ENCODE data around the gene THBS2.

The THBS2 gene

DNA sequence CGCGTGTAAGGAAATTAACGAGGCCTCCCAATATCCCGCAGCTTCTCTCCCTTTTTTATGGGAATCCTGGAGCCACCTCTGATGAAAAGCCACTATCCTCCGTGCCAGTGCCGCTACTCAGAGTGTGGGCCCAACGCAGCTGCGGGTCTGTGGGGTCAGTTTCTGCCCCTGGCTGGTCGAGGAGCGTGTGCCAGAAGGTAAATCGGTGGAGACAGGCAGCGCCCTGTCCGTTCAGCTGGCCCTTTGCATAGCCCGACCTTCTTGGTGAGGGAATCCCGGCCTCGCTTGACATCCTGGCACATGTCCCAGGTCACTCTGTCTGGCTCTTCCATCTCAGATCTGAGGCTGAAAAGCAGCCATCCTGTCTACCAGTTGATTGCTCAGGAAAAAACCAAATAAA, 4.6 kb downstream of the THBS2 start:
- no peak for DNase-seq (ENCODE audit: low read depth in 3 of 3)

DNA sequence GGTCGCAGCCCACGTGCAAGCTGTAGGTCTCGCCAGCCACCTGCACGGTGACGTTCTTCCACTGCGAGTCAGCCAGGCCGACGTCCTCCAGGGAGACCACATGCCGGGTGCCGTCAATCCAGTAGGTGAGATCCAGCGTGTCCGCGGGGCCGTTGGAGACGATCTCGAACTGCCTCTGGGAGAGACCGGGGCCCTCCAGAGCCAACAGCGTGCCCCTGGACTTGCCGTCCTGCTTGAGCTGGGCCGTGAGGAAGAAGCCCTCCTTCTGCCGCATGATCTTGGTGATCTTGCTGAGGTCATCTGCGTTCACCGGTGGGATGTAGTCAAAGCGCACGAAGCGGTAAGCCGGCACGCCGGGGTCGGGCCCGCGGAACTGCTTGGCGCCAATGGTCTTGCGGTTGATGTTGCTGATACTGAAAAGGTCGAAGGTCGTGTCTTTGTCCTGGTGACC, 5.1 kb downstream of the THBS2 start:
- DNase-seq (ENCODE audit: low read depth in 3 of 3), result no peak

DNA sequence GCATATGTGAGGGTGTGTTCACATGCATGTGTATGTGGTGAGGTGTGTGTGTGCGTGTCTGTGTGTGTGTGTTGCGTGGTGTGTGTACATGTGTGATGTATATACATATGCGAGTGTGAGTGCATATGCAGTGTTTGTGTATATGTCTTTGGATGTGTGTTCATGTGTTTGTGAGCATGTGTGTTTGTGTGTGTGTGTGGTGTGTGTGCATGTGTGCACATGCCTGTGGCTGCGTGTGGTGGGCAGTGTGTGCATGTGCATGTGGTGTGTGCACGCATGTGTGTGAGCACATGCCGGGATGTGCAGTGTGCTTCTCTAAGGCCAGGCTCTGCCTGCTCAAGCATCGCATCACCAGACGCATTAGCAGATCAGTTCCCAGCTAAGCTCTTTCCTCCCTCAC, 5.7 kb downstream of the THBS2 start:
- no peak for DNase-seq (ENCODE audit: low read depth in 3 of 3)

DNA sequence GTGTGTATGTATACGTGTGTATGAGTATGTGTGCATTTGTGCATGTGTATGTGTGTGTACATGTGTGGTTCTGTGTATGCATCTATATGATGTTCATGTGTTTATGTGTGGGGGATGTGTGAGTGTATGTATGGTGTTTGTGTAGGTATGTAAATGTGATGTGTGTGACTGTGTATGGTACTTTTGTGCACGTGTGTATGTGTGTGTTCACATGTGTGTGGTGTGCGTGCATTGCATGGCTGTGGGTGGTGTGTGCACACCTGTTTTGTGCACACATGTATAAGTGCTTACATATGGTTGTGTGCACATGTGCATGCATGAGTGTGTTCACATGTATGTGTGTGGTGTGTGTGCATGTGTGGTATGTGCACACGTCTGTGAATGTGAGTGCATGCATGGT, 6.2 kb downstream of the THBS2 start:
- DNase-seq (ENCODE audit: low read depth in 3 of 3), result no peak

DNA sequence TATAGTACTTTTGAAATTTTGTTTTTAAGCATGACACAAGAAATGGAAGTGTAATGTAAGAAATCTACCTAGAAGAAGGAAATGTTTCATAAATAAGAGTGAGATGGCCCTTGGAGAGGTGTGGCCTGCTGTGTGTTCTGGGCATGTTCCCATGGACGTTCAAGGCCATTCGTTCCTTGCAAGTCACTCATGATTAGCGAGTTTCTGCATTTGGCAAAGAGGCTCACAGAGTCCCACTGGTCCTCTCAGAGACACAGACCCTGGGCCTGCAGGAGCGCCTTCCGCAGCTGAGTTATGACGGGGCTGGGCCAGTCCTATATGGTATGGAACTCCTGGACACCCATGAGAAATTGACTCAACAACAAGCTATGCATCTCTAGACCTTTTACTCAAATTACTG, 7.2 kb downstream of the THBS2 start:
- DNase-seq (ENCODE audit: low read depth in 3 of 3), result no peak

DNA sequence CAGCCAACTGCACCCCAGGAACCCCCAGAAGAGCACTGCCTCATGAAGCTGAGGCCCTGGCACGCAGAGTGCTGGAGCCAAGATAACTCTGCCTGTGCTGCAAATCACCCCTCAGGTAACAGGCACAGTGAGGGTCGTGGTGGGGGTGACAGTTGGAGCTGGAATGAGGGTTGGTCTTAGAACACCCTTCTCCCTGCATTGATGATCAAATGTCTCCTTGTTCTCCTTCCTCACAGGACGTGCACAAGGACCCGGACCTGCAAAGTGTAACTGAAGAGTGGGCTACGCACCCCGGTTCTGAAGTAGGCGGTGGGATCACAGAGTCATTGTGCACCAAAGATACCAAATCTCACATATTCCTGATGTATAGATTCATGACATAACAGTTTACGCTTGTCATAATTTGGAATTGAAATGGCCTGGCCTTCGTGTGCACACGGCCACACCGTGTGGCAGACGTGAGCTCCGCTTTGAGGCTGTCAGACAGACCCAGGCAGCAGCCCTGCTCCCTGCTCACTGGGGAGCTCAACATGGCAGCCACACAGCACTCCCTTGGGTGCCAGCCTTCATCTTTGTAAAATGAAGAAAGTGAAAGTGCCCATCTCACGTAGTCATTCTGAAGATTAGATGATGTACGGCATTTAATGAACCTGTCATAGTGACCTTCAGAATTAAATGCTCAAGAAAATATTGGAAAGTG, 8.8 kb downstream of the THBS2 start:
- DNase-seq (ENCODE audit: low read depth in 3 of 3), result no peak

DNA sequence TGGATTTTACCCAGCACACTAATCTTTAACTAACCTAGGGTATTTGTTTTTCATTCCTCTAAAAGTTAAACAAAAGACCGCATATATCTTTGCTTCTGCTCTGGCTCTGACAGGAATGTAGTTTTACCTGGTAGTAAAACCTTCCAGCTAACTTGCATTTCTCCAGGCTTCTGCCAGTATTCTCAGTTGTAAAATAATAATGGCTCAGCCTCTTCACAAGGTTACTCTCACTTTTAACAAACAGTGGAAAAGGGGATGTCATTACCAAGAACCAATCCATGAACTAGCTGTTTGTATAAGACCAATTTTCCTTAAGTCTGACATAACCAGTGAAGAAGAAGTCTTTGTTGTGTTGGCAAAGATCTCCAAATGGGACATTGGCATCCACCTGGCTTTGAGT, 10.0 kb downstream of the THBS2 start:
- DNase-seq (ENCODE audit: low read depth in 3 of 3), result no peak

DNA sequence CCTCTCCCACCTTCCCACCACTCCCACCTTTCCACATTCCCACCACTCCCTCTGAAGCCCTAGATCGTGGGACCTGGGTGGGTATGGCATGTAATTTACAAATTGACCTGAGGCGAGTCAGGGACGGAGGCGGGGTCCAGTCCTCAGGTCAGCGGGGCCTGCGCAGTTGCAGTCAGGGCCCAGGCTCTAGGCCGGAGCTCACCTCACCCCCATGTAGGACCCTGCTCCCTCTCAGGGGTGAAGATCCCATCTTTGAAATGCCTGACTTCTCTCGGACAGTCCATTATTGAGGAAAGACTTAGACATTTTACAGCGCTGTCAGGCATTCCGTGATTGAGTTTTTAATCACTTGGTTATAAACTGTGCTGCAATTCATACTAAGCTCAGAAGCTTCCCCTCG, 10.5 kb downstream of the THBS2 start:
- no peak for DNase-seq (ENCODE audit: low read depth in 3 of 3)

DNA sequence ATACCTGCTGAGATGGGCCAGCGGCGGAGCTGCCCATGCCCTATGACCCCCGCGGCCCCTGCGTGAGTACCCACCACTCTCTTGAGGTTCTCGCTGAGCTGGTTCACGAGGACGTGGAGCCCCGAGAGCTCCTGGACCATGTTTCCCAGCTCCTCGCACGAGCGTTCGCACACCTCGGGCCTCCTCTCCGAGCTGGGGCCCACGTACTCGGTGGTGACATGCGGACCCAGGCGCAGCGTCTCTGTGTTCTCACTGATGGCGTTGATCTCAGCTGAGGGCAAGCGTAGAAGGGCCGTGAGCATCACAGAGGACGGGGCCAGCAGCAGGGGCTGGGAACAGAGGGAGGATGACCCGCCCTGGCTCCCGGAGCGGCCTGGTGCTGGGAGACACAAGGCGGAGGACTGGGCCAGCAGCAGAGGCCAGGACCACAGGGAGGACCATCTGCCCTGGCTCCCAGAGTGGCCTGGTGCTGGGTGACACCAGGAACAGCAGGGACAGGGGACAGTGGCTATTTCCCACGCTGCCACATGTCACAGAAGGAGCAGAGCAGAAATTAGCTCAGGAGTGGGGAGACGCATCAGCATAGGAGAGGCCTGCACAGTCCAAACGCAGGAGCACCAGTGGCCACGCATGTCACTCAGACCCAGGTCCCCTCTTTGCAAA, 11.8 kb downstream of the THBS2 start:
- DNase-seq (ENCODE audit: low read depth in 3 of 3), result no peak

DNA sequence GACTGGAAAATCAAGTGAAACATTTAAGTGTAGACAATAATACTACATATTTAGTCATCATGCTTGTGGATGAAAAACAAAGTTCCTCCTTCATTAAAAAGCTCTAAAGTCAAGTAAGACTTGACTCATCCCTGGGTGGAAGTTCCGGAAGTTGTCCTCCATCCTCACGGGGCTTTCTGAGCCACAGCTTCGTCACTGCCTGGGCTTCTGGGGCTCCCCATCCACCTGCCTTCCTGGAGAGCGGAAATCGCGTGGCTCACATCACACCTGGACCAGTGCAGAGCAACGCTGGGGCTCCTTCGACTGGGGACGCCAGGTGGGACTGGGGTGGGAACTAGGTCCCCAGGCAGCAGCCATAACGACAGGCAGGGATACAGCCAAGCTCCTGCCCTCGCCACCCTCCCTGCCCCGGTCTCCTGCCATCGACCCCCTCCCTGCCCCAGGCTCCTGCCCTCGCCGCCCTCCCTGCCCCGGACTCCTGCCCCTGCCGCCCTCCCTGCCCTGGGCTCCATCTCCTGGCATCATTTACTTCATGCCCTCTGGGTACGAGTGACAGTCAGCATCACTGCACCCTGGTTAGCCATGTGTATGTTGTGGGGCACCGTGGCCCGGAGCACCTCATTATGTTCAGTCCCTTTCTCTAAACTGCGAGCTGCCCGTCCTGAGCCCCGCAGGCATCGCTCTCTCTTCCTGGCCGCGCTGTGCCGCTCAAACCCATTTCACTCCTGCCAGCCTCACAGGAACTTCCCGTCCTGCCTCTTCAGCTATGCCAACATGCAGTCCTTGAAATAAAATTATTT, 12.9 kb downstream of the THBS2 start:
- no peak for DNase-seq (ENCODE audit: low read depth in 3 of 3)

DNA sequence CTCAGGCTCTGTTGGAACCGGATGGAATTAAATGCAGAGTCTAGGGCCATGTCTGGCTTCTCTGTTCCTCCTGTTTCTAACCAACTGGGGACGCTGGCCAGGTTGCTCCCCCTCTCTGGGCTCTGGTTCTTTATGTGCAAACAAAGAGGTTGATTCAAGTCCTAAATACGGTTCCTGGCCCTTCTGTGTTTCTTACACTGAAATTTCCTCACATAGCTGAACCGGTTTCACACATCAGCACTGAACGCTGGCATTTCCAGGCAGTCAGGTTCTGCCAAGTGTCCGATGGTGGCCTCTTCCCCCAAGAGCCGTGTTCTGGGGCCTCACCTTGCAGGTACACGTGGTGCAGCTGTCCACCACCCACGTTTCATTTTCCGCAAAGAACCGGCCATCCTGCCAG, 13.5 kb downstream of the THBS2 start:
- DNase-seq (ENCODE audit: low read depth in 3 of 3), result no peak

DNA sequence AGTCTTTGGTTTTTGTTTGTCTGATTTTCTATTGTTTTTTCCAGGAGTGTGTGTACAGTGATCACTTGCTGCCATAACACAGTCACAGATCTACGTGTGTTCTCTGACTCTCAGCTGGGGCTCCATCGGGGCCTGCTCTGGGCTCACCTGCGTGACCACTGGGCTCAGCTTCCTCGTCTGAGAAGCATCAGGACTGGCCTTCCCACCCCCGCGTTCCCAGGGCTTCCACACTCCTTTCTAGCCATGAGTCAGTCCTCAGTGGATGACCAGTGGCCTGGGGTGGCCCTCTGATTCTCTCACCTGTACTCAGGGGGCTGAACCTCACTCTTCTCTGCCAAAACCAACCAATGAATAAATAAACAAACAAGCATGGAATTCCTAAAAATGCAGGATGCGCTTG, 14.5 kb downstream of the THBS2 start:
- no peak for DNase-seq (ENCODE audit: low read depth in 3 of 3)

DNA sequence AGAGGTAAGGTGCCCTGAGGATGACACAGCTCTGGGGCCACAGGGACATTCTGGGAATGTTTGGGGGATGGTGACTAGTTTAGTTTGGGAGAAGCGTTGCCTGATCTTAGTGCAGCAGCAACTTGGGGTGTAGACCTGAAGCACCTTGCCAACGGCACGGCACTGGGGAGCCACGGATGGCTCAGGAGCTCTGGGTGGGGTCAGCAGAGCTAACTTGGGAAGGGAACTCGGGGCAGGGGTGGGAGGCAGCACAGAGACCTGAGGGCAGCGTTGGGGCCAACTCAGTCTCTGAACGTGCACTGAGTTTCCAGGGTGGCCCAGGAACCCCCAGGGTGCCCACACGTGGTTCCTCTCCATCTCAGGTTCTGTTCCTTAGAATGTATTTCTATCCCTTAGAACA, 14.9 kb downstream of the THBS2 start:
- DNase-seq (ENCODE audit: low read depth in 3 of 3), result no peak

DNA sequence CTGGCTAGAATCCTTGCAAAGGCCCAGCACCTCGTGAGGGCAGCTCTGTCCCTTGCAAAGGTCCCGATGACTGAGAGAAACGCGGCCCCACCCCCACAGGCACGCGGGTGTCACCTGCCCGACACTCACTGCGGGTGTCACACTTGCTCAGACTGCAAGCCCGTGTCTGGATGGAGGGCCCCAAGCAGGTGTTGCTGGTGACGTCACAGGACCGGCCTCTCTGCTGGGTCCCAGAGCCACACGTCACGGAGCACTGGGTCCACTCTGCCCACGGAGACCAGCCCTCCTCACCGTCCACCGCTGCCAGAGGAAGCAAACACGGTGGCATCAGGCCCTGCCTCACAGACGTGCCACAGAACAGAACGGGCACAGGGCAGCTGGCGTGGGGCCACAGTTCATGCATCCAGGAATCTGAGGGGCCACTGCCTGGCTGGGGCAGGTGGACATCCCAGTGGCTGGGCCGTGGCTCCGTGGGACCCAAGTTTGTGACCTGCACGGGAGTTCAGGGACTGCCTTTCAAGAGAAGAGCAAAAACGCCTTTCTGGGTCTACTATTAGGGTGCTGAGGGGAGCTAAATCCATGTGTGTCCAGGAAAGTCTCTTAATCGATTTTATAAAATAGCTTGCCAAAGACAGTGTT, 16.0 kb downstream of the THBS2 start:
- no peak for DNase-seq (ENCODE audit: low read depth in 3 of 3)

DNA sequence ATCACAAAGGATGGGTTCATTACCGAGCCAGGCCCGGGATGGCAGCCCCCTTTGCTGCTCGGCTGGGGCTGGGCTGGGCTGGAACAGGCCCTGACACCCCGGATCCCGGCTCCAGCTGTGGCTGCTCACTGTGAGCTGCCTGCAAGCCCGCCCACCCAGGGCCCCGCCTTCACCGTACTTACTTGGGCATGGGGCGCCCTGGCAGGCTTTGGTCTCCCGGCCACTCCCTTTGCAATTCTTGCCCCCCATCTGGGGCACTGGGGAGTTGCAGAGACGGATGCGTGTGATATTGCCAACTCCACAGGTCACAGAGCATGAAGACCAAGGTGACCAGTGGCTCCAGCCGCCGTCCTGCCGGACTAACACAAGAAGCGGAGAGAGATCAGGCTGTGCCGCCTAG, 16.7 kb downstream of the THBS2 start:
- no peak for DNase-seq (ENCODE audit: low read depth in 3 of 3)

DNA sequence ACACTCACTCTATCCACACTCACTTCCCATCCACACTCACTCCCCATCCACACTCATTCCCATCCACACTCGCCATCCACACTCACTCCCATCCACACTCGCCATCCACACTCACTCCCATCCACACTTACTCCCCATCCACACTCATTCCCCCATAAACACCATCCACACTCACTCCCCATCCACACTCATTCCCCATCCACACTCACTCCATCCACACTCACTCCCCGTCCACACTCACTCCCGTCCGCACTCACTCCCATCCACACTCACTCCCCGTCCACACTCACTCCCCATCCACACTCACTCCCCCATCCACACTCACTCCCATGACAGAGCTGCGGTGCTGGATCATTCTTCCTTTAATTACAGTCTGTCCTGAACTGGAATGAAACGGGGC, 17.1 kb downstream of the THBS2 start:
- no peak for DNase-seq (ENCODE audit: low read depth in 3 of 3)

DNA sequence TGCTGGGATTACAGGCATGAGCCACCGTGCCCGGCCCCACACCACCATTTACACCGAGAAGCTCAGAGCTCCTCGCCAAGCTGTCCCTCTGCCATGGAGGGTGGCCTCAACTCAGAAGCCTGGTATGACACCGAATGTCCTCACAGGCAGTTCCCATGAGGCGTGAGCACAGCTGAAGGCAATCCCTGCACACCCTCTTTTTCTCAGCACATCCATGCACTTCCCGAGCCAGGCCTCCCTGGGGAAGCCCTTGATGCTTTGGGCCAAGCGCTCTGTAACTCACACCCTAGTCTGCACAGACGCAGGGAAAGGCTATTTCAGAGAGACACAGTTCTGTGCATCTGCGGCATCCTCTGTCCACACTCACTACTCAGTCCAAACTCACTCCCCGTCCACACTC, 18.4 kb downstream of the THBS2 start:
- no peak for DNase-seq (ENCODE audit: low read depth in 3 of 3)

DNA sequence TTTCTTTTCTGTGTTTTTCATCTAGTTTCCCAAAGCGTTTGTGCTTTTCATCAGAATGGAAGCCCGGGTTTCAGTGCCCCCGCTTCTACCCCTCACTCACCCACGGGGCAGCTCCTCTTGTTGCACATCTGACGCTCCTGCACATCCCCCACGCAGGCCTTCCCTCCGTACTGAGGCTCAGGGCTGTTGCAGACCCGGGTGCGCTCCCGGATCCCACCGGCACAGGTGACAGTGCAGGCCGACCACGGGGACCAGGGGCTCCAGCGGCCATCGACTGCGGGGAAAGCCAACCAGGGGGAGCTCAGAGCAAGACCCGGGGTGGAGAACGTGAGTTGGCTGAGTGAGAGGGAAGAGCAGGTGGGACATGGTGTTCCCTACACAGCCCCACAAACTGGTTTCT, 19.0 kb downstream of the THBS2 start:
- no peak for DNase-seq (ENCODE audit: low read depth in 3 of 3)

DNA sequence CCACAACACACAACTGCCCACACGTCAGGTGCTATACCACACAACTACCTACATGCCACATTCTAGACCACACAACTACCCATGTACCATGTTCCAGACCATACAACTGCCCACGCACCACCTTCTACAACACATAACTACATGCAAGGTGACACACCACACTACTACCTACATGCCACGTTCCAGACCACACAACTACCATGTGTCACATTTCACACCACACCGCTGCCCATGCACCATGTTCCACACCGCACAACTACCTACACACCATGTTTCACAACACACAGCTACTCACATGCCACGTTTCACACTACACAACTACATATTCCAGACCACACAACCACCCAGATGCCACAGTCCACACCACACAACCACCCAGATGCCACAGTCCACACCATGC, 19.8 kb downstream of the THBS2 start:
- no peak for DNase-seq (ENCODE audit: low read depth in 3 of 3)

DNA sequence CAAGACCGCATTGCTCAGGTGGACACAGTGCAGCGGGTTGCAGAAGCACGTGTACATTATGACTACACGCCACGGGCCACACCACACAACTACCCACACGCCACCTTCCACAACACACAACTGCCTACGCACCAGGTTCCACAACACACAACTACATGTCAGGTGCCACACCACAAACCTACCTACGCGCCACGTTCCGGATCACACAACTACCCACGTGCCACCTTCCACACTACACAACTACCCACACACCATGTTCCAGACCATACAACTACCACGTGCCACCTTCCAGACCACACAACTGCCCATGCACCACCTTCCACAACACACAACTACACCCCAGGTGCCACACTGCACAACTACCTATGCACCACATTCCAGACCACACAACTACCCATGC, 20.5 kb downstream of the THBS2 start:
- no peak for DNase-seq (ENCODE audit: low read depth in 3 of 3)

DNA sequence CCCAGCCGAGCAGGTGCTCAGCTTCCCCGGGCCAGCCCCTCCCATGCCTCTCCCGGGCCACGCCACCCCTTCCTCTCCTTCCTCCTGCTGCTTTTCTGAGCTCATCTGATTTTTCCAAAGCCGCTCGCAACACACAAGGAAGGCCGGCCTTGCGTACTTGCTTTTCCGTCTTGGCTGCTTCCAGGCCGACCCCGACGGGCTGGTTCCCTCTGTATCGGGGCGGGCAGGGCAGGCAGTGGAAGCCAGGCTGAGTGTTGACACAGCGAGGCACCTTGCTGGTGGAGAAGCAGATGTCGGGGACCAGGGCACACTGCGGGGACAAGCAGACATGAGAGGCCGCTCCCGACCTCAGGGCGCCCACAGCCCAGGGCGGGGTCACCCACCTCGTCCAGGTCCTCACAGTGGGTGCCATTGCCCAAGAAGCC, 21.1 kb downstream of the THBS2 start:
- DNase-seq (ENCODE audit: low read depth in 3 of 3), result no peak

DNA sequence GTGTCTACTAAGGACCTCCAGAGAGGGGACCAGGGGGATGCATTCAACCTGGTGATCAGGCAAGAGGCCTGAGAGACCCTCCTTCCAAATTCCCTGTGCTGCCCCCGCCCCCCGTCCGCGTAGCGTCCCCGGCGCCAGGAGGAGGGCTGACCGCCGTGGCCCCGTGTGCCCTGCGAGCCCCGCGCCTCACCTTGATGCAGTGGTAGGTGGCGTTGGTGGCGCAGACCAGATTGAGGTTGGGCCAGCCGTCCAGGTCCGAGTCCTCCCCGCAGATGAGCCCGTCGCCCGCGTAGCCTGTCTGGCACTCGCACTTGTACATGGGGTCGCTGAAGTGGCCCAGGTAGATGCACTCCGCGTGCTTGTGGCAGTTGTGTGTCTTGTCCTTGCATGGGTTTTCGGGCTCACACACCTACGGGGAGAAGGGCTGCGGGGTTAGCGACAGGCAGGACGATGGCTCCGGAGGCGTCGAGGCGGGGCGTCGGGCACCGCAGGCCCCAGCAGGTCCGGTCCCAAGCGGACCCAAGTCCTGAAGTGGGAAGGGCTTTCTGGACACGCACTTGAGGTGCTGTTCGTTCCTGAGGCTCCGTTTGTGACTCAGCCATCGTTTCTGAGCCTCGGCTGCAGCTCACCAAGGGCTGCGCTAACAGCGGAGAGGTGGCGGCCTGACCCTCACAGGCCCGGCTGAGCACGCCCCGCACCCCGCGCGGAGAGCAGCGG, 21.7 kb downstream of the THBS2 start:
- DNase-seq (ENCODE audit: low read depth in 3 of 3), result no peak

Data from stimulated activated CD4-positive, alpha-beta T cell treated with anti-CD3 and anti-CD28 coated beads, TNF-alpha, amount 100 ng/mL, for 48 hours (primary cell).